HG03060 (cell line): ENCODE measurements around the gene AKR7A2.

Experiments used
- ATAC-seq: cut with Tn5 transposase; IDR thresholded peaks from one replicate; pipeline ENCODE4 v1.9.1; 2021; ENCODE audit warnings: low read depth, moderate number of reproducible peaks; ENCODE audit not compliant: unreplicated experiment

Gene AKR7A2

GRCh38 chr1:19311931-19312781, at the start of gene AKR7A2, which contains the start of gene SLC66A1:
TSS of gene AKR7A2 (minus strand) at chr1:19312144. CDS start at chr1:19312124, 20 bp downstream.
TSS of gene SLC66A1 (plus strand) at chr1:19312326. CDS start at chr1:19317678, 5,352 bp downstream.
- ATAC-seq, result peak; percentile 33

- ATAC-seq, result no peak
These were observed 49.1 kb upstream of the AKR7A2 start for GRCh38 chr1:19360843-19361610.

- ATAC-seq, result no peak
These were observed 48.5 kb upstream of the AKR7A2 start for GRCh38 chr1:19360432-19360831.

GRCh38 chr1:19360016-19360415, 48.1 kb upstream of the AKR7A2 start:
- ATAC-seq, result no peak

GRCh38 chr1:19359357-19359756, 47.4 kb upstream of the AKR7A2 start:
- no peak for ATAC-seq

GRCh38 chr1:19358710-19359109, 46.8 kb upstream of the AKR7A2 start:
- no peak for ATAC-seq

GRCh38 chr1:19357299-19357986, 45.5 kb upstream of the AKR7A2 start:
- no peak for ATAC-seq

GRCh38 chr1:19356266-19356665, 44.3 kb upstream of the AKR7A2 start:
- ATAC-seq, result no peak

- ATAC-seq, result no peak
These were observed 42.6 kb upstream of the AKR7A2 start for GRCh38 chr1:19354531-19354981.

GRCh38 chr1:19353596-19353995, 41.7 kb upstream of the AKR7A2 start:
- no peak for ATAC-seq

- no peak for ATAC-seq
These were observed 40.9 kb upstream of the AKR7A2 start for GRCh38 chr1:19352839-19353238.

GRCh38 chr1:19351873-19352272, 39.9 kb upstream of the AKR7A2 start:
- no peak for ATAC-seq

- no peak for ATAC-seq
These were observed 38.6 kb upstream of the AKR7A2 start for GRCh38 chr1:19350566-19350965.

GRCh38 chr1:19349999-19350398, 38.1 kb upstream of the AKR7A2 start:
- no peak for ATAC-seq

- ATAC-seq, result no peak
These were observed 36.7 kb upstream of the AKR7A2 start for GRCh38 chr1:19348441-19349198.

GRCh38 chr1:19347533-19348172, 35.7 kb upstream of the AKR7A2 start:
- no peak for ATAC-seq

GRCh38 chr1:19346026-19346425, 34.1 kb upstream of the AKR7A2 start:
- no peak for ATAC-seq

GRCh38 chr1:19345391-19345790, 33.4 kb upstream of the AKR7A2 start:
- ATAC-seq, result no peak

- no peak for ATAC-seq
These were observed 32.9 kb upstream of the AKR7A2 start for GRCh38 chr1:19344831-19345230.

- no peak for ATAC-seq
These were observed 32.4 kb upstream of the AKR7A2 start for GRCh38 chr1:19344372-19344810.
